ENCODE data around the gene HCAR2.

DNA sequence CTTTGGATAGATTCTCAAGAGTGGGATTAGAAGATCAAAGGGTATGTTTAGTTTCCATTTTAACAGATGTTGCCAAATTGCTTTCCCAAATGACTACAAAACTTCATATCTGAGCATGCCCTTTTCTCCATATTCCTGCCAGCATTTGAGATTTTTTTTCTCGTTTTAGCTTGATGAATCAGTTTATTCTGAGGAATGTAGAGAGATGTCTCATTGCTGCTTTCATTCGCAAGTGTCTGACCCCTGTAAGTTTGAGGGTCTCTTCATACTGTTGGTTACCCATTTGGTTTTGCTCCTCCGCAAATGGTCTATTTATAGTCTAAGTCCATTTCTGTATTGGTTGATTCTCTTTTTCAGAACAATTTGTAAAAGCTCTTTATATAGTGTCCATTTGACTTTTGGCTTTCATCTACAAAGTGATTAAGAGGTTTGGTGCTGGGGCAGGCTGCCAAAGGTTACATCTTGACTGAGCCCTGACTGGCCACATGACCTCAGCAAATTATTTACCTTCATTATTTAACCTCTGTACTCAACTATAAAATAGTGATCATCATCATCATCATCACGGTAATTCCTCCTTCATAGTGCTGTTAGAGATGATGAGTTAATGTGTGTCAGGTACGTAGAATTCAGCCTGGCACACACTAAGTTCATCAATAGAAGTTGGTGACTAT, 33.6 kb downstream of the HCAR2 start:
- TF ChIP-seq CTCF (IDR thresholded peaks at IDR 0.05 in 4 of 5, conservative IDR thresholded peaks at IDR 0.05 in 1 of 5) (no peak), POLR2A (IDR thresholded peaks at IDR 0.05) (no peak)

Measured in gastrocnemius medialis (tissue), 4 donors.